Measurements from ENCODE around the gene UBR3.

- TF ChIP-seq EP300 (IDR thresholded peaks at IDR 0.05; ENCODE audit: borderline replicate concordance) (no peak), TAF1 (IDR thresholded peaks at IDR 0.05; ENCODE audit: low read depth) (no peak), MAX (IDR thresholded peaks at IDR 0.05) (no peak), TEAD4 (IDR thresholded peaks at IDR 0.05) (no peak), RAD21 (IDR thresholded peaks at IDR 0.05; ENCODE audit: low read depth) (no peak), CEBPB (IDR thresholded peaks at IDR 0.05) (peak; percentile 45; the same call in 1 of the 2 replicates), NFIC (IDR thresholded peaks at IDR 0.05) (no peak), USF1 (IDR thresholded peaks at IDR 0.05) (no peak), EGR1 (IDR thresholded peaks at IDR 0.05) (no peak), YY1 (IDR thresholded peaks at IDR 0.05; ENCODE audit: low read depth) (no peak), FOXM1 (IDR thresholded peaks at IDR 0.05; ENCODE audit: borderline replicate concordance, low read depth) (no peak), TCF12 (IDR thresholded peaks at IDR 0.05; ENCODE audit: low read depth) (no peak), CREB1 (IDR thresholded peaks at IDR 0.05; ENCODE audit: low read depth) (no peak)
- TF ChIP-seq, protein P1, sequence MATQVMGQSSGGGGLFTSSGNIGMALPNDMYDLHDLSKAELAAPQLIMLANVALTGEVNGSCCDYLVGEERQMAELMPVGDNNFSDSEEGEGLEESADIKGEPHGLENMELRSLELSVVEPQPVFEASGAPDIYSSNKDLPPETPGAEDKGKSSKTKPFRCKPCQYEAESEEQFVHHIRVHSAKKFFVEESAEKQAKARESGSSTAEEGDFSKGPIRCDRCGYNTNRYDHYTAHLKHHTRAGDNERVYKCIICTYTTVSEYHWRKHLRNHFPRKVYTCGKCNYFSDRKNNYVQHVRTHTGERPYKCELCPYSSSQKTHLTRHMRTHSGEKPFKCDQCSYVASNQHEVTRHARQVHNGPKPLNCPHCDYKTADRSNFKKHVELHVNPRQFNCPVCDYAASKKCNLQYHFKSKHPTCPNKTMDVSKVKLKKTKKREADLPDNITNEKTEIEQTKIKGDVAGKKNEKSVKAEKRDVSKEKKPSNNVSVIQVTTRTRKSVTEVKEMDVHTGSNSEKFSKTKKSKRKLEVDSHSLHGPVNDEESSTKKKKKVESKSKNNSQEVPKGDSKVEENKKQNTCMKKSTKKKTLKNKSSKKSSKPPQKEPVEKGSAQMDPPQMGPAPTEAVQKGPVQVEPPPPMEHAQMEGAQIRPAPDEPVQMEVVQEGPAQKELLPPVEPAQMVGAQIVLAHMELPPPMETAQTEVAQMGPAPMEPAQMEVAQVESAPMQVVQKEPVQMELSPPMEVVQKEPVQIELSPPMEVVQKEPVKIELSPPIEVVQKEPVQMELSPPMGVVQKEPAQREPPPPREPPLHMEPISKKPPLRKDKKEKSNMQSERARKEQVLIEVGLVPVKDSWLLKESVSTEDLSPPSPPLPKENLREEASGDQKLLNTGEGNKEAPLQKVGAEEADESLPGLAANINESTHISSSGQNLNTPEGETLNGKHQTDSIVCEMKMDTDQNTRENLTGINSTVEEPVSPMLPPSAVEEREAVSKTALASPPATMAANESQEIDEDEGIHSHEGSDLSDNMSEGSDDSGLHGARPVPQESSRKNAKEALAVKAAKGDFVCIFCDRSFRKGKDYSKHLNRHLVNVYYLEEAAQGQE (IDR thresholded peaks at IDR 0.05; ENCODE audit: low read depth), result no peak
Measured at GRCh38 chr2:170115501-170116229, 288.4 kb downstream of the UBR3 start.
